ENCODE data around the gene BACH2.
A peak's percentile ranks its signal among the peaks of the same experiment; 100 is the strongest.
"Not testable (repeated sequence)": the region's sequence is repeated elsewhere in the genome, so short reads cannot be mapped to it uniquely, and the experiment has no call there.

Gene BACH2

DNA sequence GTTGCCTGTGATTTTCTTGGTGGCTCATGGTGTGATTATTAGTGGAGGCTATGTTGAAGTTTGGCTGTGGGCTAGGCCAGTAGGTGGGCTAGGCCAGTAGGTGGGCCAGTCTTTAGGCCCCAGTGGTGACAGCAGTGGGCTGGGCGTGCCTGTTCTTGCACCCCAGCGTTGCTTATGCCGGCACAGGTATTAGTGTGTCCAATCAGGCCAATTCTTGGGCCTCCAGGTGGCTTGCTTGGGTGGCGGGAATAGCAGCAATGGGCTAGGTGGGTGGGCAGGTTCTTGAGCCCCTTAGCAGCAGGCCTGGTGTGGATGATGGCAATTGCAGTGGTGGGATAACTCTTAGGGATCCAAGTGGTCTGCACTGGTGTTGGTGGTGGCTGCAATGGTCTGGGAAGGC lies 379.4 kb downstream of the BACH2 start:
- Mint-ChIP-seq H3K9me3 (peaks cover 24% of the 10 kb centered on the region), H3K27ac (no peak overlapping the region), H3K4me3 (no peak overlapping the region), H3K27me3 (ENCODE audit: low read depth, poor library complexity) (peaks cover 3% of the 10 kb centered on the region), H3K4me1 (no peaks in the 10 kb centered on the region), H3K36me3 (ENCODE audit: low read depth) (peaks cover 9% of the 10 kb centered on the region)
- DNase-seq, result no peak
- TF ChIP-seq, protein P1, sequence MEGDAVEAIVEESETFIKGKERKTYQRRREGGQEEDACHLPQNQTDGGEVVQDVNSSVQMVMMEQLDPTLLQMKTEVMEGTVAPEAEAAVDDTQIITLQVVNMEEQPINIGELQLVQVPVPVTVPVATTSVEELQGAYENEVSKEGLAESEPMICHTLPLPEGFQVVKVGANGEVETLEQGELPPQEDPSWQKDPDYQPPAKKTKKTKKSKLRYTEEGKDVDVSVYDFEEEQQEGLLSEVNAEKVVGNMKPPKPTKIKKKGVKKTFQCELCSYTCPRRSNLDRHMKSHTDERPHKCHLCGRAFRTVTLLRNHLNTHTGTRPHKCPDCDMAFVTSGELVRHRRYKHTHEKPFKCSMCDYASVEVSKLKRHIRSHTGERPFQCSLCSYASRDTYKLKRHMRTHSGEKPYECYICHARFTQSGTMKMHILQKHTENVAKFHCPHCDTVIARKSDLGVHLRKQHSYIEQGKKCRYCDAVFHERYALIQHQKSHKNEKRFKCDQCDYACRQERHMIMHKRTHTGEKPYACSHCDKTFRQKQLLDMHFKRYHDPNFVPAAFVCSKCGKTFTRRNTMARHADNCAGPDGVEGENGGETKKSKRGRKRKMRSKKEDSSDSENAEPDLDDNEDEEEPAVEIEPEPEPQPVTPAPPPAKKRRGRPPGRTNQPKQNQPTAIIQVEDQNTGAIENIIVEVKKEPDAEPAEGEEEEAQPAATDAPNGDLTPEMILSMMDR (IDR thresholded peaks at IDR 0.05), result no peak

DNA sequence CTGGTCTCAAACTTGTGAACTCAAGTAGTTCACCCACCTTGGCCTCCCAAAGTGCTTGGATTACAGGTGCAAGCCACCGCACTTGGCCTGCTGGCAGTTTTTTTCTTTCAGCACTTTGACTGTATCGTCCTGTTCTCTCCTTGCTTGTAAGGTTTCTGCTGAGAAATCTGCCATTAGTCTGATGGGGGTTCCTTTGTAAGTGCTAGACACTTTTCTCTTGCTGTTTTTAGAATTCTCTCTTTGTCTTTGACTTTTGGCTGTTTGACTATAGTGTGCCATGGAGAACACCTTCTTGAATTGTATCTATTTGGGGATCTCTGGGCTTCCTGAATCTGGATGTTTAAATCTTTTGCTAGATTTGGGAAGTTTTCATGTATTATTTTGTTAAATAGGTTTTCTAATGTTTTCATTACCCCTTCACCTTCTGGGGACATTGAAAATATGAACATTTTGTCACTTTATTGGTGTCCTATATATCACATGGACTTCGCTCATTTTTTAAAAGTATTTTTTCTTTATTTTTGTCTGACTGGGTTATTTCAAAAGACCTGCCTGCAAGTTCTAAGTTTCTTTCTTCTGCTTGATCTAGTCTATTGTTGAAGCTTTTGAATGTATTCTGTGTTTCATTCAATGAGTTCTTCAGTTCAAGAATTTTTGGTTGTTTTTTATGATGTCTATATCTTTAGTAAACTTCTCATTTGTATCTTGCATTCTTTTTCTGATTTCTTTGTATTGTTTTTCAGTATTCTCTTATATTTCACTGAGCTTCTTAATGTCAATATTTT lies 380.3 kb downstream of the BACH2 start:
- Mint-ChIP-seq H3K4me3 (no peak overlapping the region), H3K27me3 (ENCODE audit: low read depth, poor library complexity) (peaks cover 6% of the 10 kb centered on the region), H3K9me3 (peaks cover 24% of the 10 kb centered on the region), H3K36me3 (ENCODE audit: low read depth) (peaks cover 9% of the 10 kb centered on the region), H3K27ac (no peak overlapping the region), H3K4me1 (no peaks in the 10 kb centered on the region)
- DNase-seq, result no peak
- TF ChIP-seq, protein P1 (IDR thresholded peaks at IDR 0.05), result no peak

DNA sequence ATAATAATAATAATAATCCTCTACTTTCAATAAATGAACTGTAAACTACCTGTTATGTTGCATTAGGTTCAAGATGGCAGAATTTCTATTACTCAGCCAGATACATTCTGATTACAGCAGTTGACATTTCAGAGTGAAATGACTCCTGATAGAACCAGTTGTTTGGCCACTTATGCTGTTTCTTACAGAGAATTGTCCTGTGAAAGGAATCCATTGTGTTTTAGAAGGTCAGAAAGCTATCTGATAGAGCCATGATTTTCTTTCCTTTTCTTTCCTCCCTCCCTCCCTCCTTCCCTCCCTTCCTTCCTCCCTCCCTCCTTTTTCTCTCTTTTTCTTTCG lies 385.8 kb downstream of the BACH2 start:
- H3K27me3 Mint-ChIP-seq (ENCODE audit: low read depth, poor library complexity), result peaks cover 17% of the 10 kb centered on the region
- no peak overlapping the region for H3K4me3 Mint-ChIP-seq
- no peak overlapping the region for H3K27ac Mint-ChIP-seq
- TF ChIP-seq, protein P1 (IDR thresholded peaks at IDR 0.05), result no peak
- peaks cover 5% of the 10 kb centered on the region for H3K4me1 Mint-ChIP-seq
- H3K9me3 Mint-ChIP-seq, result peaks cover 15% of the 10 kb centered on the region
- no peak for DNase-seq
- no peaks in the 10 kb centered on the region for H3K36me3 Mint-ChIP-seq (ENCODE audit: low read depth)

DNA sequence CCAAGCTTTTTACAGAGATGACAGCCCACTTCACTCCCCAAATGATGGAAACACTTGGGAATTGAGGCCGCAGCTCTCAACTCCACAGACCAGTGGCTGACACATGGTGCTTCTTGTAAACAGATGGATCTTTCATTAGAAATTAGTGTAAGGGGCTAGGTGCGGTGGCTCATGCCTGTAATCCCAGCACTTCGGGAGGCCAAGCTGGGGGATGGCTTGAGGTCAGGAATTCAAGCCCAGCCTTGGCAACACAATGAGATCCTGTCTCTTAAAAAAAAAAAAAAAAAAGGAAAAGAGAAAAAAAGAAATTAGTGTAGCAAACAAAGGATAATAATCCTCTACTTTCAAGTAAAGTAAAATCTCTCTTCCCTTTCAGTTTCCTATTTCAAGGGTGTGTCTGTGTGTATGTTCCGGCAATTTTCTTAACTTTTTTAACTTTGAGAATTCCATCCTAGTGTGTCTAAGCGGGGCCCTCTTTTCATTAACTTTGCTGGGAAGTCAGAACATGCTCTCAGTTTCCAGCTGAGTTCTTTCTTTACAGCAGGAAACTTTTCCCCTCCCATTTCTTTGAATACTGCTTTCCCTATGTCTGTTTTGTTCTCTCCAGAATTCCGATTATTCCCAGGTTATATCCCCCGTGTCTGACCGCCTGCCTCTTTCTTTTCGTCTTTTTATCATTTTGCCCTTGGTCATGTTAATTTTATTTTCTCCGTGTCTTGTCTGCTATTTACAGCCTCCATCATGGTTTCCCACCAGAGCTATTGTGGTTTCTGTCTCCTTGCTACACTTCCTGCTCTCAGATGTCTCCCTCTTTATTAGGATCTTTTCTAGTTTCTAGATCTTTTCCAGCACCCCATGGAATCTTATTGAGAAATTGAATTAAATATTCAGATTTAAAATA lies 386.4 kb downstream of the BACH2 start:
- peaks cover 17% of the 10 kb centered on the region for H3K27me3 Mint-ChIP-seq (ENCODE audit: low read depth, poor library complexity)
- not testable (repeated sequence) for H3K36me3 Mint-ChIP-seq (ENCODE audit: low read depth); H3K27ac Mint-ChIP-seq; DNase-seq; H3K4me1 Mint-ChIP-seq; H3K9me3 Mint-ChIP-seq; H3K4me3 Mint-ChIP-seq

DNA sequence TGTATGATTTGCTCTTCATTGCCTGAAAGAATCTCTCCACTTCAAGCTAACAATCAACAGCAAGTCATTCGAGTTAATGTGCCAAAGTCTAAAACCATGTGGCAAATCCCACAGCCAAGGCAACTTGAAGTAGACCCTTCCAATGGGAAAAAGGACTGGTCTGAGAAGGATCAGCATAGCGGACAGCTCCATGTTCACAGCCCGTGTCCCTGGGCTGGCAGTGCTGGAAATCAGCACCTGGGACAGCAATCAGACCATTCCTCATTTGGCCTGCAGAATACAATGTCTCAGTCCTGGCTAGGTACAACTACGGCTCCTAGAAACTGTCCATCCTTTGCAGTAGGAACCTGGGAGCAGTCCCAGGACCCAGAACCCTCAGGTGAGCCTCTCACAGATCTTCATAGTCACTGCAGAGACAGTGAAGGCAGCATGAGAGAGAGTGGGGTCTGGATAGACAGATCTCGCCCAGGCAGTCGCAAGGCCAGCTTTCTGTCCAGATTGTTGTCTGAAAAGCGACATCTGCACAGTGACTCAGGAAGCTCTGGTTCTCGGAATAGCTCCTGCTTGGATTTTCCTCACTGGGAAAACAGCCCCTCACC lies 401.3 kb downstream of the BACH2 start:
- H3K36me3 Mint-ChIP-seq (ENCODE audit: low read depth), result no peaks in the 10 kb centered on the region
- no peaks in the 10 kb centered on the region for H3K9me3 Mint-ChIP-seq
- H3K4me3 Mint-ChIP-seq, result no peak overlapping the region
- DNase-seq, result peak; percentile 77
- no peak overlapping the region for H3K27ac Mint-ChIP-seq
- TF ChIP-seq, protein P1 (IDR thresholded peaks at IDR 0.05), result no peak
- H3K4me1 Mint-ChIP-seq, result peaks cover 11% of the 10 kb centered on the region
- H3K27me3 Mint-ChIP-seq (ENCODE audit: low read depth, poor library complexity), result peaks cover 27% of the 10 kb centered on the region

DNA sequence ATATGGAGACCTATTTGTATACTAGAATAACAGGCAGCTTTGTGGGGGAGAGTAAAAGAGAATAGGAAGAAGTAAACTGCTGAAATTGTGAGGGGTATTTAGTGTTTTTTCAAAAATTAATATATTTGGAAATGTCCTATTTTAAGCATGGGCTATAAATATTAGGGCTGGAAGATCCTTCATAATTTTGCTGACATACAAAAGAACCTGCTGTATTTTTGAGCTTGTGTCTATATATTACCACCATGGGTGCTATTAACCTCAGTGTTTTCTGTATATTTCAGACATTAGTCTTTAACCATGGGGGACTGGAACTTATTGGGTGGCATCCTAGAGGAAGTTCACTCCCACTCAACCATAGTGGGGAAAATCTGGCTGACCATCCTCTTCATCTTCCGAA lies 402.5 kb downstream of the BACH2 start, which contains the start of gene GJA10:
Gene GJA10, plus strand, starts transcription at position 301 of the 400 bp plus-strand sequence. Its CDS starts 0 bp downstream, at position 301.
- no peak for DNase-seq
- no peaks in the 10 kb centered on the region for H3K36me3 Mint-ChIP-seq (ENCODE audit: low read depth)
- no peak within 1 kb of the TSS for H3K4me3 Mint-ChIP-seq
- H3K27me3 Mint-ChIP-seq (ENCODE audit: low read depth, poor library complexity), result peaks cover 27% of the 10 kb centered on the region
- TF ChIP-seq, protein P1 (IDR thresholded peaks at IDR 0.05), result no peak
- no peak within 1 kb of the TSS for H3K27ac Mint-ChIP-seq
- H3K4me1 Mint-ChIP-seq, result peaks cover 11% of the 10 kb centered on the region
- no peaks in the 10 kb centered on the region for H3K9me3 Mint-ChIP-seq

DNA sequence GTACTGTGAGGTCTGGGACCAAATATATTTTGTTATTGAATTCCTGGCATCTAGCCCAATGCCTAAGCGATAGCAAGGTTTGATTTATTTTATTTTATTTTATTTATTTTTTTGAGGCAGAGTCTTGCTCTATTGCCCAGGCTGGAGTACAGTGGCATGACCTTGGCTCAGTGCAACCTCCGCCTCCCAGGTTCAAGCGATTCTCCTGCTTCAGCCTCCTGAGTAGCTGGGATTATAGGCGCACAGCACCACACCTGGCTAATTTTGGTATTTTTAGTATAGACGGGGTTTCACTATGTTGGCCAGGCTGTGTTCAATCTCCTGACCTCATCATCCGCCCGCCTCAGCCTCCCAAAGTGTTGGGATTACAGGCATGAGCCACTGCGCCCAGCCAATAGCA lies 404.1 kb downstream of the BACH2 start:
- not testable (repeated sequence) for H3K36me3 Mint-ChIP-seq (ENCODE audit: low read depth); H3K9me3 Mint-ChIP-seq; H3K4me3 Mint-ChIP-seq; H3K27ac Mint-ChIP-seq; DNase-seq
- Mint-ChIP-seq H3K4me1 (peaks cover 11% of the 10 kb centered on the region), H3K27me3 (ENCODE audit: low read depth, poor library complexity) (peaks cover 27% of the 10 kb centered on the region)

DNA sequence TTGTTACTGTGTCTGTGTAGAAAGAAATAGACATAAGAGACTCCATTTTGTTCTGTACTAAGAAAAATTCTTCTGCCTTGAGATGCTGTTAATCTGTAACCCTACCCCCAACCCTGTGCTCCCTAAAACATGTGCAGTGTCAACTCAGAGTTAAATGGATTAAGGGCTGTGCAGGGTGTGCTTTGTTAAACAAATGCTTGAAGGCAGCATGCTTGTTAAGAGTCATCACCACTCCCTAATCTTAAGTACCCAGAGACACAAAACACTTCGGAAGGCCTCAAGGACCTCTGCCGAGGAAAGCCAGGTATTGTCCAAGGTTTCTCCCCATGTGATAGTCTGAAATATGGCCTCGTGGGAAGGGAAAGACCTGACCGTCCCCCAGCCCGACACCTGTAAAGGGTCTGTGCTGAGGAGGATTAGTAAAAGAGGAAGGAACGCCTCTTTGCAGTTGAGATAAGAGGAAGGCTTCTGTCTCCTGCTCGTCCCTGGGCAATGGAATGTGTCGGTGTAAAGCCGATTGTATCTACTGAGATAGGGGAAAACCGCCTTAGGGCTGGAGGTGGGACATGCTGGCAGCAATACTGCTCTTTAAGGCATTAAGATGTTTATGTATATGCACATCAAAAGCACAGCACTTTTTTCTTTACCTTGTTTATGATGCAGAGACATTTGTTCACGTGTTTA lies 405.7 kb downstream of the BACH2 start:
- not testable (repeated sequence) for H3K4me3 Mint-ChIP-seq; H3K36me3 Mint-ChIP-seq (ENCODE audit: low read depth); H3K9me3 Mint-ChIP-seq; DNase-seq; H3K27ac Mint-ChIP-seq
- Mint-ChIP-seq H3K4me1 (peaks cover 11% of the 10 kb centered on the region), H3K27me3 (ENCODE audit: low read depth, poor library complexity) (peaks cover 29% of the 10 kb centered on the region)

Data from nephron progenitor cell (in vitro differentiated cells).